ENCODE measurements around the gene BNC2. TPM values are rescaled to one million over a fixed set of nuclear protein-coding genes. Genes with fewer than 3 reads are reported as not detected.

The BNC2 gene
- total and polyA plus RNA-seq, 2 of the 13 experiments (the other 11 are each of a cell fraction or from before 2014, with no cell fraction given): not detected

DNA sequence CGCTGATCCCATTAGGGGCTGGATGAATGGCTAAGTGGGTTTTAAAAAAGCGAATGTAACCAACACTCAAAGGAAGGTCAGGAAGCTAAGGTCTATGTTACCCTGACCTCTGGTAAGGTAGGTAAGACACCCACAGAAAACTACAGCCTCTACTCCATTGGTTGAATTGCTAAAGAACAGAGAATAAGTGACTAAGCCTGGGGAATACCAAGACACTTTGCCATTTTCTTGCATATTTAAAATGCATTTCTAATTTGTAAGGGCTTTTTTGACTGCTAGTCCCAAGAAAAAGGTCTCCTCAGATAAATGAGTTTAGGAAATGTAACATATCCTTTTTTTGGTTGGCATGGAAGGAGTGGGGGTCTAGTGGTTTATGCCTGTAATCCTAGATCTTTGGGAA is 368.7 kb downstream of the BNC2 start:
- POLR2A ChIA-PET: no interaction called here

More for the DNA sequence above, 368.7 kb downstream of the BNC2 start:
- no peak for ATAC-seq
- Histone ChIP-seq H3K4me1 (ENCODE audit: insufficient read depth, low read length) (no peaks in the 10 kb centered on the region), H3K4me3 (replicated peaks in 1 of 3; ENCODE audit: insufficient read depth in 1 of 3, low read depth in 2 of 3, low read length in 3 of 3) (no peak overlapping the region), H2AFZ (ENCODE audit: low read length) (no peak overlapping the region), H3K4me2 (ENCODE audit: low read depth, low read length) (no peak overlapping the region), H3K36me3 (replicated peaks in 1 of 2; ENCODE audit: control insufficient read depth in 1 of 2, insufficient read depth in 2 of 2, low read length in 2 of 2) (no peaks in the 10 kb centered on the region), H3K9ac (ENCODE audit: insufficient read depth, low read depth, low read length) (no peak overlapping the region), H4K20me1 (ENCODE audit: insufficient read depth, low read length) (no peaks in the 10 kb centered on the region), H3K27me3 (ENCODE audit: control insufficient read depth in 1 of 2, insufficient read depth in 2 of 2, low read length in 2 of 2) (no peaks in the 10 kb centered on the region; a peak in 1 of 5 replicates), H3K27ac (ENCODE audit: extremely low read length, insufficient read depth, low read length) (no peak overlapping the region), H3K9me3 (ENCODE audit: low read length) (no peaks in the 10 kb centered on the region), H3K79me2 (ENCODE audit: insufficient read depth, low read length) (no peaks in the 10 kb centered on the region)
- in situ Hi-C loops (cut with HindIII; ENCODE audit: extremely low pct_ligation_motif_present, low pct_unique_long_range_greater_than_20kb): no loop called here
- CTCF ChIA-PET (ENCODE audit: low intra/inter-chr PET ratio, low total read pairs): no interaction called here
- FAIRE-seq: no peak
- intact Hi-C loops (cut with micrococcal nuclease; ENCODE audit: unreplicated experiment): no loop called here
- BruUV-seq (replicated peaks): no TSS peak
- 20% methylated on average over 2 of the region's 2 CpGs for WGBS (ENCODE audit: low lambda C conversion rate)
- TF ChIP-seq NFATC3 (CRISPR knock-in tag; IDR thresholded peaks at IDR 0.05): no peak
- TF ChIP-seq, protein P1, sequence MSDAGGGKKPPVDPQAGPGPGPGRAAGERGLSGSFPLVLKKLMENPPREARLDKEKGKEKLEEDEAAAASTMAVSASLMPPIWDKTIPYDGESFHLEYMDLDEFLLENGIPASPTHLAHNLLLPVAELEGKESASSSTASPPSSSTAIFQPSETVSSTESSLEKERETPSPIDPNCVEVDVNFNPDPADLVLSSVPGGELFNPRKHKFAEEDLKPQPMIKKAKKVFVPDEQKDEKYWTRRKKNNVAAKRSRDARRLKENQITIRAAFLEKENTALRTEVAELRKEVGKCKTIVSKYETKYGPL (CRISPR knock-in tag; IDR thresholded peaks at IDR 0.05): no peak
- TF ChIP-seq, protein P2, sequence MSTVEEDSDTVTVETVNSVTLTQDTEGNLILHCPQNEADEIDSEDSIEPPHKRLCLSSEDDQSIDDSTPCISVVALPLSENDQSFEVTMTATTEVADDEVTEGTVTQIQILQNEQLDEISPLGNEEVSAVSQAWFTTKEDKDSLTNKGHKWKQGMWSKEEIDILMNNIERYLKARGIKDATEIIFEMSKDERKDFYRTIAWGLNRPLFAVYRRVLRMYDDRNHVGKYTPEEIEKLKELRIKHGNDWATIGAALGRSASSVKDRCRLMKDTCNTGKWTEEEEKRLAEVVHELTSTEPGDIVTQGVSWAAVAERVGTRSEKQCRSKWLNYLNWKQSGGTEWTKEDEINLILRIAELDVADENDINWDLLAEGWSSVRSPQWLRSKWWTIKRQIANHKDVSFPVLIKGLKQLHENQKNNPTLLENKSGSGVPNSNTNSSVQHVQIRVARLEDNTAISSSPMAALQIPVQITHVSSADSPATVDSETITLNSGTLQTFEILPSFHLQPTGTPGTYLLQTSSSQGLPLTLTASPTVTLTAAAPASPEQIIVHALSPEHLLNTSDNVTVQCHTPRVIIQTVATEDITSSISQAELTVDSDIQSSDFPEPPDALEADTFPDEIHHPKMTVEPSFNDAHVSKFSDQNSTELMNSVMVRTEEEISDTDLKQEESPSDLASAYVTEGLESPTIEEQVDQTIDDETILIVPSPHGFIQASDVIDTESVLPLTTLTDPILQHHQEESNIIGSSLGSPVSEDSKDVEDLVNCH (CRISPR knock-in tag; IDR thresholded peaks at IDR 0.05): no peak
- no peak for TF ChIP-seq ZNF33B (CRISPR knock-in tag; IDR thresholded peaks at IDR 0.05)
- no peak for TF ChIP-seq ZNF383 (CRISPR knock-in tag; IDR thresholded peaks at IDR 0.05; ENCODE audit: borderline replicate concordance)
- no peak for TF ChIP-seq SATB2 (CRISPR knock-in tag; IDR thresholded peaks at IDR 0.05)
- TF ChIP-seq NBN (conservative IDR thresholded peaks at IDR 0.05): no peak
- TF ChIP-seq LCORL (IDR thresholded peaks at IDR 0.05): no peak
- no peak for TF ChIP-seq LCORL (CRISPR knock-in tag; IDR thresholded peaks at IDR 0.05)
- no peak for DNase-seq (ENCODE audit: low spot score)
